HCT116 (cell line): ENCODE data around the gene C10orf95. TPM values are rescaled to one million over a fixed set of nuclear protein-coding genes. Genes with fewer than 3 reads are reported as not detected.

Experiments
- ATAC-seq: fragments of 200-7000 bp; cut with Tn5 transposase; 2 replicates; pipeline ENCODE4 v1.9.1; 2020; ENCODE audit warnings: mild to moderate bottlenecking, moderate library complexity
- BruUV-seq: library from RNA; stranded (reverse); fragments of 400-500 nt; replicated peaks from 2 replicates; lab custom pipeline; 2021; lab: Mats Ljungman, UMichigan
- CTCF ChIA-PET: fragments of 300-600 bp; sonication (Branson Sonifier 250); formaldehyde crosslinking; loops from one replicate; lab custom pipeline; 2021; ENCODE audit warnings: antibody characterized with exemption; lab: Charles Lee
- POLR2A ChIA-PET: fragments of 300-600, 350-600 bp; sonication (Branson Sonifier 250); formaldehyde crosslinking; loops from one replicate; lab custom pipeline; 2021; ENCODE audit warnings: antibody characterized with exemption; lab: Charles Lee
- RAD21 ChIA-PET, 2 experiments: fragments of 300-600 bp; sonication (Branson Sonifier 250); formaldehyde crosslinking; loops; one replicate each; lab custom pipeline; 2023; ENCODE audit warnings: low total read pairs in 2 of 2; ENCODE audit not compliant: uncharacterized antibody in 2 of 2, unreplicated experiment in 2 of 2, low non-redundant PET in 1 of 2; lab: Charles Lee
- DNase-seq: peaks from one replicate; pipeline ENCODE4 v3.0.0-alpha.2; 2010; ENCODE audit warnings: low read depth, low spot score
- H2AFZ ChIP-seq: fragments of 200-600 bp; shearing (Covaris generic), sonication (generic); 2 replicates; pipeline ENCODE4 v1.6.1; 2017; ENCODE audit warnings: low read depth, mixed run types, mixed read lengths, antibody characterized with exemption, low read length; ENCODE audit not compliant: poor library complexity, severe bottlenecking
- H3K27ac ChIP-seq: 2 replicates; pipeline ENCODE4 v1.5.1; 2012; ENCODE audit warnings: low read depth, low read length
- H3K27me3 ChIP-seq: fragments of 200-600 bp; sonication (generic); 2 replicates; pipeline ENCODE4 v1.6.1; 2016; ENCODE audit warnings: mixed run types, low read length, mixed read lengths; ENCODE audit not compliant: insufficient read depth
- H3K36me3 ChIP-seq, 2 experiments: fragments of 200-500 bp in 1 of 2; fragments of 200-600 bp in 1 of 2; sonication (Bioruptor generic) in 1 of 2; sonication (generic) in 1 of 2; 2 replicates each; pipeline versions ENCODE4 v1.5.1 to v1.6.1; 2014 to 2016; ENCODE audit warnings: low read length in 2 of 2, inconsistent platforms in 1 of 2, mixed read lengths in 1 of 2, mixed run types in 1 of 2; ENCODE audit not compliant: insufficient read depth in 2 of 2, control insufficient read depth in 1 of 2
- H3K4me1 ChIP-seq, 2 experiments: fragments of 200-600 bp in 1 of 2; sonication (generic) in 1 of 2; 2 replicates each; pipeline versions ENCODE4 v1.5.1 to v1.6.1; 2012 to 2017; ENCODE audit warnings: low read length in 2 of 2, inconsistent platforms in 1 of 2, mild to moderate bottlenecking in 1 of 2, mixed read lengths in 1 of 2, mixed run types in 1 of 2, moderate library complexity in 1 of 2; ENCODE audit not compliant: insufficient read depth in 2 of 2, control insufficient read depth in 1 of 2
- H3K4me2 ChIP-seq: fragments of 200-600 bp; sonication (generic); 2 replicates; pipeline ENCODE4 v1.6.1; 2017; ENCODE audit warnings: mixed run types, low read length, mixed read lengths
- H3K4me3 ChIP-seq, 2 experiments: fragments of 200-600 bp in 1 of 2; sonication (generic) in 1 of 2; replicated peaks in 1 of 2; 2 replicates each; pipeline ENCODE4 v1.5.1; 2011 to 2016; ENCODE audit warnings: low read length in 2 of 2, control low read depth in 1 of 2, low read depth in 1 of 2, mild to moderate bottlenecking in 1 of 2, mixed read lengths in 1 of 2, mixed run types in 1 of 2
- H3K79me2 ChIP-seq: fragments of 200-600 bp; sonication (generic); 2 replicates; pipeline ENCODE4 v1.6.1; 2017; ENCODE audit warnings: mild to moderate bottlenecking, mixed run types, low read length, moderate library complexity, mixed read lengths; ENCODE audit not compliant: insufficient read depth
- H3K9ac ChIP-seq: fragments of 200-600 bp; sonication (generic); 2 replicates; pipeline ENCODE4 v1.6.1; 2016; ENCODE audit warnings: low read length, mixed read lengths
- H3K9me2 ChIP-seq: fragments of 200-600 bp; sonication (generic), shearing (Covaris generic); 2 replicates; pipeline ENCODE4 v1.6.1; 2017; ENCODE audit warnings: mixed run types, mild to moderate bottlenecking, moderate library complexity; ENCODE audit not compliant: insufficient read depth
- H3K9me3 ChIP-seq, 2 experiments: fragments of 200-500 bp in 1 of 2; fragments of 200-600 bp in 1 of 2; sonication (Bioruptor generic) in 1 of 2; sonication (generic) in 1 of 2; 2 replicates each; pipeline ENCODE4 v1.6.1; 2014 to 2017; ENCODE audit warnings: low read length in 2 of 2, mixed read lengths in 2 of 2, inconsistent platforms in 1 of 2, low read depth in 1 of 2, mild to moderate bottlenecking in 1 of 2, mixed run types in 1 of 2, moderate library complexity in 1 of 2; ENCODE audit not compliant: control insufficient read depth in 1 of 2, insufficient read depth in 1 of 2
- H4K20me1 ChIP-seq: fragments of 200-600 bp; sonication (generic), shearing (Covaris generic); 2 replicates; pipeline ENCODE4 v1.6.1; 2017; ENCODE audit warnings: mixed run types, mild to moderate bottlenecking, moderate library complexity; ENCODE audit not compliant: insufficient read depth
- CBX3 ChIP-seq: IDR thresholded peaks from 2 replicates; pipeline ENCODE4 v1.6.1; 2012; ENCODE audit warnings: low read depth
- CEBPB ChIP-seq: IDR thresholded peaks from 2 replicates; pipeline ENCODE4 v1.6.1; 2012; ENCODE audit warnings: low read depth
- ELF1 ChIP-seq: IDR thresholded peaks from 2 replicates; pipeline ENCODE4 v1.6.1; 2012; ENCODE audit warnings: low read depth, borderline replicate concordance
- EZH2 ChIP-seq: fragments of 200-600 bp; sonication (generic); IDR thresholded peaks from 2 replicates; pipeline ENCODE4 v1.6.1; 2017; ENCODE audit warnings: antibody characterized with exemption, mixed run types
- EZH2phosphoT487 ChIP-seq: fragments of 200-600 bp; IDR thresholded peaks from 2 replicates; pipeline ENCODE4 v1.6.1; 2018; ENCODE audit warnings: antibody characterized with exemption, borderline replicate concordance
- JUND ChIP-seq: IDR thresholded peaks from 2 replicates; pipeline ENCODE4 v1.6.1; 2012
- POLR2A ChIP-seq: IDR thresholded peaks from 2 replicates; pipeline ENCODE4 v1.7.0; 2011; ENCODE audit warnings: borderline replicate concordance; ENCODE audit not compliant: insufficient read depth, insufficient read length; ENCODE audit errors: extremely low read depth
- POLR2AphosphoS5 ChIP-seq: IDR thresholded peaks from 2 replicates; pipeline ENCODE4 v1.6.1; 2011; ENCODE audit warnings: mild to moderate bottlenecking, low read depth, low read length, moderate library complexity
- RAD21 ChIP-seq: IDR thresholded peaks from 2 replicates; pipeline ENCODE4 v1.6.1; 2012; ENCODE audit warnings: low read depth, mild to moderate bottlenecking
- SRF ChIP-seq: IDR thresholded peaks from 2 replicates; pipeline ENCODE4 v1.6.1; 2012; ENCODE audit warnings: low read depth
- TCF7L2 ChIP-seq: IDR thresholded peaks from 2 replicates; pipeline ENCODE4 v1.7.0; 2011; ENCODE audit warnings: borderline replicate concordance, inconsistent platforms; ENCODE audit not compliant: insufficient read depth, insufficient read length; ENCODE audit errors: extremely low read depth
- ZFX ChIP-seq: fragments of 450-650 bp; IDR thresholded peaks from 2 replicates; pipeline ENCODE4 v1.6.1; 2017
- ZNF274 ChIP-seq: fragments of 200-500 bp; sonication (Bioruptor generic); IDR thresholded peaks from 2 replicates; pipeline ENCODE4 v1.6.1; 2014; ENCODE audit warnings: mild to moderate bottlenecking, low read depth, low read length, inconsistent platforms
- intact Hi-C: fragments of 100-400 bp; cut with micrococcal nuclease; formaldehyde crosslinking; loops from 2 replicates; pipeline ENCODE4 v1.10.0; 2022
- total RNA-seq: library from RNA; stranded (reverse); gene quantifications from one replicate; pipeline ENCODE4 v1.2.1, GENCODE V29; 2021; ENCODE audit not compliant: unreplicated experiment
- TF ChIP-seq, protein P1 (sequence below): IDR thresholded peaks from 2 replicates; pipeline ENCODE4 v1.6.1; 2012
- TF ChIP-seq, protein P2 (sequence below): IDR thresholded peaks from 2 replicates; pipeline ENCODE4 v1.6.1; 2012
- TF ChIP-seq, protein P3 (sequence below): IDR thresholded peaks from 2 replicates; pipeline ENCODE4 v1.6.1; 2012; ENCODE audit warnings: low read depth

C10orf95 gene
- total RNA-seq, 1 experiment from 2014 or later: 2.1 TPM

- Histone ChIP-seq H2AFZ (no peak overlapping the region), H3K9ac (no peak overlapping the region), H3K27ac (no peak overlapping the region), H3K27me3 (no peaks in the 10 kb centered on the region), H3K36me3 (peaks cover 38 to 48% of the 10 kb centered on the region in 2 experiments; a peak in 3 of 4 replicates), H4K20me1 (no peaks in the 10 kb centered on the region), H3K9me3 (no peaks in the 10 kb centered on the region), H3K4me1 (no peaks in the 10 kb centered on the region), H3K4me3 (no peak overlapping the region), H3K4me2 (no peak overlapping the region), H3K79me2 (no peaks in the 10 kb centered on the region), H3K9me2 (no peaks in the 10 kb centered on the region)
- no TSS peak for BruUV-seq
- ATAC-seq (no peak), DNase-seq (no peak)
- intact Hi-C loops: loop anchor here (1.0 to 2.0 kb wide), 4 partner anchors 59 to 310 kb away; partner anchors contain the start of gene FBXL15
- ChIA-PET POLR2A (no interaction called here), CTCF (interaction anchor here (1.1 to 4.1 kb wide), 11 partner anchors 18 to 310 kb away, joined by 3 to 43 read pairs (median 14); partner anchors contain the start of genes ELOVL3 and NFKB2), RAD21 (interaction anchor here in 1 of 2 experiments (1.3 kb wide), 1 partner anchor 48 kb away, joined by 3 read pairs; the partner anchor contains the start of gene CUEDC2)
- TF ChIP-seq, protein P1, sequence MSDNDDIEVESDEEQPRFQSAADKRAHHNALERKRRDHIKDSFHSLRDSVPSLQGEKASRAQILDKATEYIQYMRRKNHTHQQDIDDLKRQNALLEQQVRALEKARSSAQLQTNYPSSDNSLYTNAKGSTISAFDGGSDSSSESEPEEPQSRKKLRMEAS: no peak
- TF ChIP-seq SRF: no peak
- TF ChIP-seq POLR2A: no peak
- TF ChIP-seq EZH2phosphoT487: no peak
- no peak for TF ChIP-seq EZH2
- no peak for TF ChIP-seq RAD21
- TF ChIP-seq, protein P2, sequence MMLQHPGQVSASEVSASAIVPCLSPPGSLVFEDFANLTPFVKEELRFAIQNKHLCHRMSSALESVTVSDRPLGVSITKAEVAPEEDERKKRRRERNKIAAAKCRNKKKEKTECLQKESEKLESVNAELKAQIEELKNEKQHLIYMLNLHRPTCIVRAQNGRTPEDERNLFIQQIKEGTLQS: no peak
- no peak for TF ChIP-seq JUND
- no peak for TF ChIP-seq TCF7L2
- TF ChIP-seq ELF1: no peak
- TF ChIP-seq, protein P3, sequence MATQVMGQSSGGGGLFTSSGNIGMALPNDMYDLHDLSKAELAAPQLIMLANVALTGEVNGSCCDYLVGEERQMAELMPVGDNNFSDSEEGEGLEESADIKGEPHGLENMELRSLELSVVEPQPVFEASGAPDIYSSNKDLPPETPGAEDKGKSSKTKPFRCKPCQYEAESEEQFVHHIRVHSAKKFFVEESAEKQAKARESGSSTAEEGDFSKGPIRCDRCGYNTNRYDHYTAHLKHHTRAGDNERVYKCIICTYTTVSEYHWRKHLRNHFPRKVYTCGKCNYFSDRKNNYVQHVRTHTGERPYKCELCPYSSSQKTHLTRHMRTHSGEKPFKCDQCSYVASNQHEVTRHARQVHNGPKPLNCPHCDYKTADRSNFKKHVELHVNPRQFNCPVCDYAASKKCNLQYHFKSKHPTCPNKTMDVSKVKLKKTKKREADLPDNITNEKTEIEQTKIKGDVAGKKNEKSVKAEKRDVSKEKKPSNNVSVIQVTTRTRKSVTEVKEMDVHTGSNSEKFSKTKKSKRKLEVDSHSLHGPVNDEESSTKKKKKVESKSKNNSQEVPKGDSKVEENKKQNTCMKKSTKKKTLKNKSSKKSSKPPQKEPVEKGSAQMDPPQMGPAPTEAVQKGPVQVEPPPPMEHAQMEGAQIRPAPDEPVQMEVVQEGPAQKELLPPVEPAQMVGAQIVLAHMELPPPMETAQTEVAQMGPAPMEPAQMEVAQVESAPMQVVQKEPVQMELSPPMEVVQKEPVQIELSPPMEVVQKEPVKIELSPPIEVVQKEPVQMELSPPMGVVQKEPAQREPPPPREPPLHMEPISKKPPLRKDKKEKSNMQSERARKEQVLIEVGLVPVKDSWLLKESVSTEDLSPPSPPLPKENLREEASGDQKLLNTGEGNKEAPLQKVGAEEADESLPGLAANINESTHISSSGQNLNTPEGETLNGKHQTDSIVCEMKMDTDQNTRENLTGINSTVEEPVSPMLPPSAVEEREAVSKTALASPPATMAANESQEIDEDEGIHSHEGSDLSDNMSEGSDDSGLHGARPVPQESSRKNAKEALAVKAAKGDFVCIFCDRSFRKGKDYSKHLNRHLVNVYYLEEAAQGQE: no peak
- TF ChIP-seq ZNF274: no peak
- TF ChIP-seq POLR2AphosphoS5: no peak
- no peak for TF ChIP-seq ZFX
- no peak for TF ChIP-seq CEBPB
- TF ChIP-seq CBX3: no peak
Observed at GRCh38 chr10:102479651-102480050, 28.3 kb upstream of the C10orf95 start.
